Liver (tissue), 9 donors: ENCODE data around the gene PAH. TPM values are rescaled to one million over a fixed set of nuclear protein-coding genes. Genes with fewer than 3 reads are reported as not detected.

Experiments used
- DNase-seq: peaks from one replicate; pipeline ENCODE4 v3.0.0-alpha.2; 2017; ENCODE audit warnings: low spot score
- H3K27ac ChIP-seq, 2 donors: one replicate each; pipeline ENCODE4 v1.7.0; 2013; ENCODE audit warnings: inconsistent platforms in 2 of 2, low read length in 2 of 2, control low read depth in 1 of 2, low read depth in 1 of 2, mild to moderate bottlenecking in 1 of 2
- H3K27me3 ChIP-seq, 4 donors: one replicate each; pipeline versions ENCODE4 v1.6.1 to v1.7.0; 2013; ENCODE audit warnings: low read length in 3 of 4, inconsistent platforms in 1 of 4, mild to moderate bottlenecking in 1 of 4, moderate library complexity in 1 of 4; ENCODE audit not compliant: control insufficient read depth in 4 of 4, insufficient read depth in 4 of 4
- H3K36me3 ChIP-seq, 4 donors: one replicate each; pipeline versions ENCODE4 v1.6.1 to v1.7.0; 2013; ENCODE audit warnings: low read length in 3 of 4, mild to moderate bottlenecking in 3 of 4, low read depth in 1 of 4, moderate library complexity in 1 of 4; ENCODE audit not compliant: control insufficient read depth in 4 of 4, insufficient read depth in 3 of 4
- H3K4me1 ChIP-seq, 4 donors: one replicate each; pipeline versions ENCODE4 v1.6.1 to v1.7.0; 2013; ENCODE audit warnings: low read length in 3 of 4, mild to moderate bottlenecking in 3 of 4, moderate library complexity in 1 of 4; ENCODE audit not compliant: control insufficient read depth in 4 of 4, insufficient read depth in 4 of 4
- H3K4me3 ChIP-seq, 3 donors: one replicate each; pipeline versions ENCODE4 v1.6.1 to v1.7.0; 2013; ENCODE audit warnings: low read length in 3 of 3, control low read depth in 1 of 3, low read depth in 1 of 3, mild to moderate bottlenecking in 1 of 3
- H3K9ac ChIP-seq, 2 donors: one replicate each; pipeline ENCODE4 v1.7.0; 2013; ENCODE audit warnings: low read length in 2 of 2, mild to moderate bottlenecking in 2 of 2, moderate library complexity in 2 of 2, control low read depth in 1 of 2, low read depth in 1 of 2
- H3K9me3 ChIP-seq, 4 donors: one replicate each; pipeline versions ENCODE4 v1.6.1 to v1.7.0; 2013; ENCODE audit warnings: low read length in 3 of 4; ENCODE audit not compliant: control insufficient read depth in 4 of 4
- ATF3 ChIP-seq: IDR thresholded peaks from 2 replicates; pipeline ENCODE4 v1.6.1; 2016; ENCODE audit warnings: antibody characterized with exemption
- EGR1 ChIP-seq, 2 donors: IDR thresholded peaks; 2 replicates each; pipeline ENCODE4 v1.6.1; 2016 to 2018; ENCODE audit warnings: antibody characterized with exemption in 2 of 2, low read depth in 2 of 2
- FOXA1 ChIP-seq: IDR thresholded peaks from 2 replicates; pipeline ENCODE4 v1.6.1; 2016; ENCODE audit warnings: antibody characterized with exemption
- FOXA2 ChIP-seq: IDR thresholded peaks from 2 replicates; pipeline ENCODE4 v1.6.1; 2016; ENCODE audit warnings: antibody characterized with exemption
- GABPA ChIP-seq, 2 donors: IDR thresholded peaks in 1 of 2; conservative IDR thresholded peaks in 1 of 2; 2 replicates each; pipeline ENCODE4 v1.6.1; 2016; ENCODE audit warnings: antibody characterized with exemption in 2 of 2, mild to moderate bottlenecking in 1 of 2, moderate library complexity in 1 of 2
- HNF4A ChIP-seq, 2 donors: conservative IDR thresholded peaks; 2 replicates each; pipeline ENCODE4 v1.6.1; 2016; ENCODE audit warnings: antibody characterized with exemption in 2 of 2, mild to moderate bottlenecking in 2 of 2
- HNF4G ChIP-seq: IDR thresholded peaks from 2 replicates; pipeline ENCODE4 v1.6.1; 2016; ENCODE audit warnings: antibody characterized with exemption
- JUND ChIP-seq, 2 donors: IDR thresholded peaks; 2 replicates each; pipeline ENCODE4 v1.6.1; 2016; ENCODE audit warnings: antibody characterized with exemption in 2 of 2
- MAX ChIP-seq: IDR thresholded peaks from 2 replicates; pipeline ENCODE4 v1.6.1; 2016; ENCODE audit warnings: antibody characterized with exemption
- NR2F2 ChIP-seq: IDR thresholded peaks from 2 replicates; pipeline ENCODE4 v1.6.1; 2016; ENCODE audit warnings: antibody characterized with exemption
- RAD21 ChIP-seq, 2 donors: IDR thresholded peaks; 2 replicates each; pipeline ENCODE4 v1.6.1; 2016; ENCODE audit warnings: antibody characterized with exemption in 2 of 2, mild to moderate bottlenecking in 2 of 2
- REST ChIP-seq: IDR thresholded peaks from 2 replicates; pipeline ENCODE4 v1.6.1; 2016; ENCODE audit warnings: antibody characterized with exemption, mild to moderate bottlenecking
- RXRA ChIP-seq, 2 donors: IDR thresholded peaks; 2 replicates each; pipeline ENCODE4 v1.6.1; 2017 to 2018; ENCODE audit warnings: antibody characterized with exemption in 2 of 2, mild to moderate bottlenecking in 1 of 2
- SP1 ChIP-seq: IDR thresholded peaks from 2 replicates; pipeline ENCODE4 v1.6.1; 2018; ENCODE audit warnings: antibody characterized with exemption, mild to moderate bottlenecking
- TAF1 ChIP-seq: conservative IDR thresholded peaks from 2 replicates; pipeline ENCODE4 v1.6.1; 2016; ENCODE audit warnings: antibody characterized with exemption, mild to moderate bottlenecking
- YY1 ChIP-seq: IDR thresholded peaks from 2 replicates; pipeline ENCODE4 v1.6.1; 2016; ENCODE audit warnings: antibody characterized with exemption, mild to moderate bottlenecking
- ZBTB33 ChIP-seq: IDR thresholded peaks from 2 replicates; pipeline ENCODE4 v1.6.1; 2016; ENCODE audit warnings: antibody characterized with exemption
- polyA plus RNA-seq, 2 donors: library from polyadenylated mRNA; stranded (reverse) in 1 of 2; unstranded in 1 of 2; fragments of 200-250 nt in 1 of 2; fragments of >200 nt in 1 of 2; fragmentation: Nextera tagmentation in 1 of 2; extraction: Ambion mirVana in 1 of 2; gene quantifications; one replicate each; pipeline versions ENCODE4 v1.2.1 to v1.2.3, GENCODE V29; 2013 to 2015
- total RNA-seq, 2 donors: library from RNA; depleted of rRNA; stranded (reverse); fragments of >200 nt; gene quantifications; one replicate each; pipeline ENCODE4 v1.2.3, GENCODE V29; 2014
- TF ChIP-seq, protein P1 (sequence below): fragments of 150-350 bp; IDR thresholded peaks from 2 replicates; pipeline ENCODE4 v1.5.1; 2017; ENCODE audit warnings: improper control_type of control experiment, low read depth, low read length; ENCODE audit not compliant: missing input control
- donor health status: healthy.
- donor health status: healthy.
- donor health status: healthy.
- donor health status: healthy.
- donor health status: healthy.

The PAH gene
- total and polyA plus RNA-seq, 4 donors: 327 to 696 (median 568) TPM

DNA sequence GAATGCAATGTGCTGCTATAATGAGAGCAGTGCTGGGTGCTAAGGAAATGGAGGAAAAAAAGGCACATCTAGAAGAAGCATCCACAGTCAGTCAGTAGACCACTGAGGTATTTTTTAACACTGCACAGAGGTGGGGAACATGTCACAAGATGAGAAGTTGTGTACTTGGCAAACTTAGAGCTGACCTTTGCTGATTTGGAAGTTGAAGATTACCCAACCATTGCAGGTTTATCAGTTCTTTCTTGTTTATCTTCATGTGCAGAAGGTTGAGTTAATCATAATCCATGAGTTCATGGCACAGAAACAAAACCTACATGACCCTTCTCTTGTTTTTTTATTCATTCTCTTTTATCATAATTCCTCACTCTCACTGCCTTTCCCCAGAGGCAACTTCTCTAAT lies 3.2 kb upstream of the PAH start:
- Histone ChIP-seq H3K27me3 (no peaks in the 10 kb centered on the region), H3K27ac (peak overlapping the region; percentile 81 to 91), H3K4me3 (no peak overlapping the region), H3K9ac (peak overlapping the region in 1 of 2 donors; percentile 51), H3K4me1 (peaks cover 2 to 52% (median 40%) of the 10 kb centered on the region in 4 donors), H3K9me3 (no peaks in the 10 kb centered on the region), H3K36me3 (no peaks in the 10 kb centered on the region)
- DNase-seq: no peak
- TF ChIP-seq FOXA1: peak; percentile 94
- TF ChIP-seq TAF1: peak; percentile 42
- TF ChIP-seq FOXA2: peak; percentile 97
- peak; percentile 38 for TF ChIP-seq RAD21 (IDR thresholded peaks at IDR 0.05)
- TF ChIP-seq ZBTB33: peak; percentile 85
- TF ChIP-seq RXRA (IDR thresholded peaks at IDR 0.05): peak; percentile 97 to 98
- TF ChIP-seq HNF4G: no peak
- TF ChIP-seq, protein P1, sequence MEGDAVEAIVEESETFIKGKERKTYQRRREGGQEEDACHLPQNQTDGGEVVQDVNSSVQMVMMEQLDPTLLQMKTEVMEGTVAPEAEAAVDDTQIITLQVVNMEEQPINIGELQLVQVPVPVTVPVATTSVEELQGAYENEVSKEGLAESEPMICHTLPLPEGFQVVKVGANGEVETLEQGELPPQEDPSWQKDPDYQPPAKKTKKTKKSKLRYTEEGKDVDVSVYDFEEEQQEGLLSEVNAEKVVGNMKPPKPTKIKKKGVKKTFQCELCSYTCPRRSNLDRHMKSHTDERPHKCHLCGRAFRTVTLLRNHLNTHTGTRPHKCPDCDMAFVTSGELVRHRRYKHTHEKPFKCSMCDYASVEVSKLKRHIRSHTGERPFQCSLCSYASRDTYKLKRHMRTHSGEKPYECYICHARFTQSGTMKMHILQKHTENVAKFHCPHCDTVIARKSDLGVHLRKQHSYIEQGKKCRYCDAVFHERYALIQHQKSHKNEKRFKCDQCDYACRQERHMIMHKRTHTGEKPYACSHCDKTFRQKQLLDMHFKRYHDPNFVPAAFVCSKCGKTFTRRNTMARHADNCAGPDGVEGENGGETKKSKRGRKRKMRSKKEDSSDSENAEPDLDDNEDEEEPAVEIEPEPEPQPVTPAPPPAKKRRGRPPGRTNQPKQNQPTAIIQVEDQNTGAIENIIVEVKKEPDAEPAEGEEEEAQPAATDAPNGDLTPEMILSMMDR: no peak
- TF ChIP-seq MAX: peak; percentile 64
- TF ChIP-seq HNF4A (conservative IDR thresholded peaks at IDR 0.05): peak; percentile 72 to 89
- TF ChIP-seq EGR1 (IDR thresholded peaks at IDR 0.05; ENCODE audit: low read depth in 2 of 2): no peak
- peak; percentile 73 to 86 for TF ChIP-seq JUND (IDR thresholded peaks at IDR 0.05)
- TF ChIP-seq NR2F2: peak; percentile 73
- TF ChIP-seq REST: peak; percentile 76
- TF ChIP-seq ATF3: peak; percentile 47
- peak; percentile 62 for TF ChIP-seq YY1
- TF ChIP-seq SP1: peak; percentile 86
- TF ChIP-seq GABPA (IDR thresholded peaks at IDR 0.05 in 1 of 2, conservative IDR thresholded peaks at IDR 0.05 in 1 of 2): peak in 1 of 2 donors; percentile 33
